ENCODE data around the gene INAFM2.
A peak's percentile ranks its signal among the peaks of the same experiment; 100 is the strongest.

- TF ChIP-seq POLR2A (IDR thresholded peaks at IDR 0.05; ENCODE audit: extremely low read depth, insufficient read length) (no peak), CTCF (IDR thresholded peaks at IDR 0.05; ENCODE audit: low read depth, low read length) (peak; percentile 62)
These were observed 44.5 kb downstream of the INAFM2 start for GRCh38 chr15:40367686-40368611.
